HEK293 (cell line): ENCODE data around the gene C22orf42.

Experiments used
- CTCF ChIA-PET: fragments of 350-600 bp; formaldehyde crosslinking; extraction: SDS; loops from one replicate; lab custom pipeline; 2021; ENCODE audit warnings: antibody characterized with exemption; lab: Yijun Ruan, JAX
- POLR2A ChIA-PET: fragments of 300-600 bp; formaldehyde crosslinking; extraction: SDS; loops from one replicate; lab custom pipeline; 2020; ENCODE audit warnings: antibody characterized with exemption, inconsistent platforms; lab: Yijun Ruan, JAX
- H3K27ac ChIP-seq: fragments of 200-500 bp; sonication (Bioruptor generic); 2 replicates; pipeline ENCODE4 v1.5.1; 2014; ENCODE audit warnings: low read depth, low read length, control low read depth, inconsistent platforms; ENCODE audit errors: extremely low read depth
- H3K36me3 ChIP-seq, 2 experiments: fragments of 200-500 bp in 1 of 2; sonication (Bioruptor generic) in 1 of 2; 1 replicate in 1 of 2; 2 replicates in 1 of 2; pipeline ENCODE4 v1.5.1; 2014 to 2017; ENCODE audit warnings: inconsistent platforms in 2 of 2, low read length in 2 of 2; ENCODE audit not compliant: control insufficient read depth in 2 of 2, insufficient read depth in 1 of 2
- H3K4me1 ChIP-seq: fragments of 200-500 bp; sonication (Bioruptor generic); 2 replicates; pipeline ENCODE4 v1.5.1; 2014; ENCODE audit warnings: mild to moderate bottlenecking, low read length, inconsistent platforms; ENCODE audit not compliant: control insufficient read depth, insufficient read depth
- H3K4me3 ChIP-seq: 2 replicates; pipeline ENCODE4 v1.5.1; 2011; ENCODE audit warnings: low read depth, mild to moderate bottlenecking, control low read depth, low read length, moderate library complexity
- H3K9me3 ChIP-seq: fragments of 200-500 bp; sonication (Bioruptor generic); 2 replicates; pipeline ENCODE4 v1.5.1; 2014; ENCODE audit warnings: low read depth, low read length, inconsistent platforms; ENCODE audit not compliant: control insufficient read depth, insufficient read depth
- MZF1 ChIP-seq: fragments of 450-650 bp; formaldehyde crosslinking; IDR thresholded peaks from 2 replicates; pipeline ENCODE4 v1.5.1; 2017; ENCODE audit warnings: missing biosample characterization, missing genetic modification characterization, borderline replicate concordance
- YY2 ChIP-seq: fragments of 450-650 bp; formaldehyde crosslinking; IDR thresholded peaks from 2 replicates; pipeline ENCODE4 v1.5.1; 2016; ENCODE audit warnings: missing biosample characterization, missing genetic modification characterization
- ZBTB17 ChIP-seq: fragments of 450-650 bp; formaldehyde crosslinking; IDR thresholded peaks from 2 replicates; pipeline ENCODE4 v1.5.1; 2016; ENCODE audit warnings: missing biosample characterization, missing genetic modification characterization
- ZBTB20 ChIP-seq: fragments of 450-650 bp; formaldehyde crosslinking; IDR thresholded peaks from 2 replicates; pipeline ENCODE4 v1.5.1; 2016; ENCODE audit warnings: missing biosample characterization, missing genetic modification characterization
- ZNF112 ChIP-seq: fragments of 450-650 bp; formaldehyde crosslinking; IDR thresholded peaks from 2 replicates; pipeline ENCODE4 v1.5.0; 2017; ENCODE audit warnings: missing biosample characterization, missing genetic modification characterization
- ZNF114 ChIP-seq: fragments of 450-650 bp; formaldehyde crosslinking; IDR thresholded peaks from 2 replicates; pipeline ENCODE4 v1.5.0; 2017; ENCODE audit warnings: missing biosample characterization, missing genetic modification characterization
- ZNF132 ChIP-seq: fragments of 450-650 bp; formaldehyde crosslinking; IDR thresholded peaks from 2 replicates; pipeline ENCODE4 v1.5.1; 2017; ENCODE audit warnings: missing biosample characterization, missing genetic modification characterization, borderline replicate concordance
- ZNF133 ChIP-seq: fragments of 450-650 bp; formaldehyde crosslinking; IDR thresholded peaks from 2 replicates; pipeline ENCODE4 v1.5.1; 2016; ENCODE audit warnings: missing biosample characterization, missing genetic modification characterization
- ZNF266 ChIP-seq: fragments of 450-650 bp; formaldehyde crosslinking; IDR thresholded peaks from 2 replicates; pipeline ENCODE4 v1.5.1; 2016; ENCODE audit warnings: missing biosample characterization, missing genetic modification characterization, low read depth
- ZNF350 ChIP-seq: fragments of 450-650 bp; formaldehyde crosslinking; IDR thresholded peaks from 2 replicates; pipeline ENCODE4 v1.5.0; 2017; ENCODE audit warnings: missing biosample characterization, mild to moderate bottlenecking, missing genetic modification characterization
- ZNF404 ChIP-seq: fragments of 450-650 bp; formaldehyde crosslinking; IDR thresholded peaks from 2 replicates; pipeline ENCODE4 v1.5.1; 2017; ENCODE audit warnings: missing biosample characterization, missing genetic modification characterization
- ZNF510 ChIP-seq: fragments of 450-650 bp; formaldehyde crosslinking; IDR thresholded peaks from 2 replicates; pipeline ENCODE4 v1.5.1; 2018; ENCODE audit warnings: mild to moderate bottlenecking, missing genetic modification characterization, missing biosample characterization; ENCODE audit not compliant: insufficient replicate concordance
- ZNF548 ChIP-seq: fragments of 450-650 bp; formaldehyde crosslinking; IDR thresholded peaks from 2 replicates; pipeline ENCODE4 v1.5.1; 2016; ENCODE audit warnings: missing biosample characterization, missing genetic modification characterization
- ZNF670 ChIP-seq: fragments of 450-650 bp; formaldehyde crosslinking; IDR thresholded peaks from 2 replicates; pipeline ENCODE4 v1.5.1; 2016; ENCODE audit warnings: missing biosample characterization, missing genetic modification characterization, low read depth
- TF ChIP-seq, protein P1 (sequence below): fragments of 450-650 bp; formaldehyde crosslinking; IDR thresholded peaks from 2 replicates; pipeline ENCODE4 v1.5.1; 2016; ENCODE audit warnings: missing biosample characterization, missing genetic modification characterization, low read depth
- TF ChIP-seq, protein P2 (sequence below): fragments of 450-650 bp; formaldehyde crosslinking; IDR thresholded peaks from 2 replicates; pipeline ENCODE4 v1.5.1; 2017; ENCODE audit warnings: missing biosample characterization, missing genetic modification characterization
- TF ChIP-seq, protein P3 (sequence below): fragments of 450-650 bp; formaldehyde crosslinking; IDR thresholded peaks from 2 replicates; pipeline ENCODE4 v1.5.1; 2016; ENCODE audit warnings: missing biosample characterization, missing genetic modification characterization
- TF ChIP-seq, protein P4 (sequence below): fragments of 450-650 bp; formaldehyde crosslinking; IDR thresholded peaks from 2 replicates; pipeline ENCODE4 v1.5.1; 2017; ENCODE audit warnings: missing biosample characterization, missing genetic modification characterization
- TF ChIP-seq, protein P5 (sequence below): fragments of 450-650 bp; formaldehyde crosslinking; IDR thresholded peaks from 2 replicates; pipeline ENCODE4 v1.5.1; 2017; ENCODE audit warnings: missing biosample characterization, missing genetic modification characterization

C22orf42 gene

DNA sequence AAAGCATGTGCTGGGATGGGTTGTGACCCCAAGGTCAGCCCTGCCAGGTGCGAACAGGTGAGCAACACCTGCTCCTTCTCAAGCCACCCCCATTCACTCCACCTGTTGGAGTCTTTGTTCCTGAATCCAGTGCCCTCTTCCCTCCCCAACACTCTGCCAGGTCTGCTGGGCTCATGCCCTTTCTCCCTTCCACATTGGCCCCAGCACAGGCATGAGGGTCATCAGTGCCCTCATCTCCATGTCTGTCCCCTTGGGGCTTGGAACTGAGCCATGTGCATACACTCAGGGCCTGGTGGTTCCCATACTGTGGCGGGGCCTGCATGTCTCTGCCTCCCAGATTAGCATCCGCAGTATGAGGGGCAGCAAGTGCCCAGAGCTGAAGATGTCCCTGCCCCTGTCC lies 26.7 kb upstream of the C22orf42 start (continued):
- TF ChIP-seq ZNF670 (tag by site-specific recombination): no peak
- TF ChIP-seq, all 188 proteins: peak for 1

DNA sequence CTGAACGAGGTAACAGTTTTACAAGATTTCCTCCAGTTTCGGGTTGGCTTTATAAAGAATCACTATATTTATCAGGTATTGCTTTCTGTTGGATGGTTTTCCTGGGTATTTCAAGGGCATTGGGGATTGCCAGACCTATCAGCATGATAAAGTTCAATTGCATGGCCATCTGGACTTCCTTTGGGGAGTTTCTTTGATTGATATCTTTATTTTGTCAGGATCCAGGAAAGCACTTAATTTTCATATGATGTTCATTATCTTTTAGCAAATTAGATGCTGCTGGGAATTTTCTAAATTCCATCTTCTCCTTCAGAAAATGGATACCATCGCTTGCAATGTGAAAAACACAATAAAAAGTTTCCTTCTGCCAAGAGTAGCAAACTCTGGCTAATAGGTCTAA lies 24.5 kb upstream of the C22orf42 start:
- CTCF ChIA-PET: no interaction called here
- Histone ChIP-seq H3K9me3 (no peaks in the 10 kb centered on the region), H3K4me1 (no peaks in the 10 kb centered on the region), H3K36me3 (no peaks in the 10 kb centered on the region), H3K27ac (no peak overlapping the region), H3K4me3 (no peak overlapping the region)
- TF ChIP-seq ZNF350 (tag by site-specific recombination) (no peak), YY2 (tag by site-specific recombination) (no peak), ZNF510 (tag by site-specific recombination) (no peak), MZF1 (no peak), ZBTB17 (tag by site-specific recombination) (no peak), ZNF404 (tag by site-specific recombination) (no peak), ZNF548 (tag by site-specific recombination) (no peak), ZNF114 (tag by site-specific recombination) (no peak), ZNF112 (tag by site-specific recombination) (no peak), ZNF132 (tag by site-specific recombination) (no peak), ZBTB20 (tag by site-specific recombination) (no peak), ZNF266 (tag by site-specific recombination) (no peak), ZNF133 (no peak)
- TF ChIP-seq, protein P1, sequence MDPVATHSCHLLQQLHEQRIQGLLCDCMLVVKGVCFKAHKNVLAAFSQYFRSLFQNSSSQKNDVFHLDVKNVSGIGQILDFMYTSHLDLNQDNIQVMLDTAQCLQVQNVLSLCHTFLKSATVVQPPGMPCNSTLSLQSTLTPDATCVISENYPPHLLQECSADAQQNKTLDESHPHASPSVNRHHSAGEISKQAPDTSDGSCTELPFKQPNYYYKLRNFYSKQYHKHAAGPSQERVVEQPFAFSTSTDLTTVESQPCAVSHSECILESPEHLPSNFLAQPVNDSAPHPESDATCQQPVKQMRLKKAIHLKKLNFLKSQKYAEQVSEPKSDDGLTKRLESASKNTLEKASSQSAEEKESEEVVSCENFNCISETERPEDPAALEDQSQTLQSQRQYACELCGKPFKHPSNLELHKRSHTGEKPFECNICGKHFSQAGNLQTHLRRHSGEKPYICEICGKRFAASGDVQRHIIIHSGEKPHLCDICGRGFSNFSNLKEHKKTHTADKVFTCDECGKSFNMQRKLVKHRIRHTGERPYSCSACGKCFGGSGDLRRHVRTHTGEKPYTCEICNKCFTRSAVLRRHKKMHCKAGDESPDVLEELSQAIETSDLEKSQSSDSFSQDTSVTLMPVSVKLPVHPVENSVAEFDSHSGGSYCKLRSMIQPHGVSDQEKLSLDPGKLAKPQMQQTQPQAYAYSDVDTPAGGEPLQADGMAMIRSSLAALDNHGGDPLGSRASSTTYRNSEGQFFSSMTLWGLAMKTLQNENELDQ (tag by site-specific recombination): no peak
- TF ChIP-seq, protein P2, sequence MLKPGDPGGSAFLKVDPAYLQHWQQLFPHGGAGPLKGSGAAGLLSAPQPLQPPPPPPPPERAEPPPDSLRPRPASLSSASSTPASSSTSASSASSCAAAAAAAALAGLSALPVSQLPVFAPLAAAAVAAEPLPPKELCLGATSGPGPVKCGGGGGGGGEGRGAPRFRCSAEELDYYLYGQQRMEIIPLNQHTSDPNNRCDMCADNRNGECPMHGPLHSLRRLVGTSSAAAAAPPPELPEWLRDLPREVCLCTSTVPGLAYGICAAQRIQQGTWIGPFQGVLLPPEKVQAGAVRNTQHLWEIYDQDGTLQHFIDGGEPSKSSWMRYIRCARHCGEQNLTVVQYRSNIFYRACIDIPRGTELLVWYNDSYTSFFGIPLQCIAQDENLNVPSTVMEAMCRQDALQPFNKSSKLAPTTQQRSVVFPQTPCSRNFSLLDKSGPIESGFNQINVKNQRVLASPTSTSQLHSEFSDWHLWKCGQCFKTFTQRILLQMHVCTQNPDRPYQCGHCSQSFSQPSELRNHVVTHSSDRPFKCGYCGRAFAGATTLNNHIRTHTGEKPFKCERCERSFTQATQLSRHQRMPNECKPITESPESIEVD: no peak
- TF ChIP-seq, protein P3, sequence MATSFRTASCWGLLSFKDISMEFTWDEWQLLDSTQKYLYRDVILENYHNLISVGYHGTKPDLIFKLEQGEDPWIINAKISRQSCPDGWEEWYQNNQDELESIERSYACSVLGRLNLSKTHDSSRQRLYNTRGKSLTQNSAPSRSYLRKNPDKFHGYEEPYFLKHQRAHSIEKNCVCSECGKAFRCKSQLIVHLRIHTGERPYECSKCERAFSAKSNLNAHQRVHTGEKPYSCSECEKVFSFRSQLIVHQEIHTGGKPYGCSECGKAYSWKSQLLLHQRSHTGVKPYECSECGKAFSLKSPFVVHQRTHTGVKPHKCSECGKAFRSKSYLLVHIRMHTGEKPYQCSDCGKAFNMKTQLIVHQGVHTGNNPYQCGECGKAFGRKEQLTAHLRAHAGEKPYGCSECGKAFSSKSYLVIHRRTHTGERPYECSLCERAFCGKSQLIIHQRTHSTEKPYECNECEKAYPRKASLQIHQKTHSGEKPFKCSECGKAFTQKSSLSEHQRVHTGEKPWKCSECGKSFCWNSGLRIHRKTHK: no peak
- TF ChIP-seq, protein P4, sequence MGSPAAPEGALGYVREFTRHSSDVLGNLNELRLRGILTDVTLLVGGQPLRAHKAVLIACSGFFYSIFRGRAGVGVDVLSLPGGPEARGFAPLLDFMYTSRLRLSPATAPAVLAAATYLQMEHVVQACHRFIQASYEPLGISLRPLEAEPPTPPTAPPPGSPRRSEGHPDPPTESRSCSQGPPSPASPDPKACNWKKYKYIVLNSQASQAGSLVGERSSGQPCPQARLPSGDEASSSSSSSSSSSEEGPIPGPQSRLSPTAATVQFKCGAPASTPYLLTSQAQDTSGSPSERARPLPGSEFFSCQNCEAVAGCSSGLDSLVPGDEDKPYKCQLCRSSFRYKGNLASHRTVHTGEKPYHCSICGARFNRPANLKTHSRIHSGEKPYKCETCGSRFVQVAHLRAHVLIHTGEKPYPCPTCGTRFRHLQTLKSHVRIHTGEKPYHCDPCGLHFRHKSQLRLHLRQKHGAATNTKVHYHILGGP: no peak
- TF ChIP-seq, protein P5, sequence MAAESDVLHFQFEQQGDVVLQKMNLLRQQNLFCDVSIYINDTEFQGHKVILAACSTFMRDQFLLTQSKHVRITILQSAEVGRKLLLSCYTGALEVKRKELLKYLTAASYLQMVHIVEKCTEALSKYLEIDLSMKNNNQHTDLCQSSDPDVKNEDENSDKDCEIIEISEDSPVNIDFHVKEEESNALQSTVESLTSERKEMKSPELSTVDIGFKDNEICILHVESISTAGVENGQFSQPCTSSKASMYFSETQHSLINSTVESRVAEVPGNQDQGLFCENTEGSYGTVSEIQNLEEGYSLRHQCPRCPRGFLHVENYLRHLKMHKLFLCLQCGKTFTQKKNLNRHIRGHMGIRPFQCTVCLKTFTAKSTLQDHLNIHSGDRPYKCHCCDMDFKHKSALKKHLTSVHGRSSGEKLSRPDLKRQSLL: no peak
- POLR2A ChIA-PET: interaction anchor here (0.8 kb wide), 1 partner anchor 10 kb away, joined by 4 read pairs; no protein-coding TSS in a partner anchor
